SK-N-SH (cell line): Measurements from ENCODE around the gene PLA2G4B. TPM values are rescaled to one million over a fixed set of nuclear protein-coding genes. Genes with fewer than 3 reads are reported as not detected.

Source experiments
- CTCF ChIA-PET: fragments of 300-600, 350-600 bp; formaldehyde crosslinking; extraction: SDS; loops from one replicate; lab custom pipeline; 2021; lab: Yijun Ruan, JAX
- POLR2A ChIA-PET: fragments of 350-600 bp; sonication (Branson Sonifier 250); formaldehyde crosslinking; extraction: SDS; loops from one replicate; lab custom pipeline; 2020; ENCODE audit warnings: antibody characterized with exemption, inconsistent platforms; lab: Yijun Ruan, JAX
- DNase-seq: peaks from one replicate; pipeline ENCODE4 v3.0.0; 2012
- H2AFZ ChIP-seq: fragments of 200-600 bp; sonication (generic); 2 replicates; pipeline ENCODE4 v1.8.1; 2016; ENCODE audit warnings: antibody characterized with exemption, mild to moderate bottlenecking, low read depth
- H3F3A ChIP-seq: fragments of 200-600 bp; sonication (generic); replicated peaks from 2 replicates; pipeline ENCODE3; 2016; ENCODE audit warnings: antibody characterized with exemption, mild to moderate bottlenecking; ENCODE audit not compliant: insufficient read depth
- H3K27ac ChIP-seq, 2 experiments: fragments of 200-500 bp in 1 of 2; fragments of 200-600 bp in 1 of 2; sonication (Bioruptor generic) in 1 of 2; sonication (generic), shearing (Covaris generic) in 1 of 2; 2 replicates each; pipeline versions ENCODE4 v1.5.1 to v1.6.1; 2014 to 2016; ENCODE audit warnings: low read depth in 2 of 2, inconsistent platforms in 1 of 2, low read length in 1 of 2, mild to moderate bottlenecking in 1 of 2, mixed read lengths in 1 of 2
- H3K27me3 ChIP-seq: fragments of 200-600 bp; sonication (generic), shearing (Covaris generic); 2 replicates; pipeline ENCODE4 v1.6.1; 2016; ENCODE audit warnings: mixed run types; ENCODE audit not compliant: insufficient read depth
- H3K36me3 ChIP-seq, 2 experiments: fragments of 200-500 bp in 1 of 2; fragments of 200-600 bp in 1 of 2; sonication (Bioruptor generic) in 1 of 2; sonication (generic) in 1 of 2; replicated peaks in 1 of 2; 2 replicates each; pipeline versions ENCODE3 to v1.5.1; 2014 to 2016; ENCODE audit warnings: low read length in 1 of 2, mild to moderate bottlenecking in 1 of 2; ENCODE audit not compliant: insufficient read depth in 2 of 2, control insufficient read depth in 1 of 2
- H3K4me1 ChIP-seq, 2 experiments: fragments of 200-500 bp in 1 of 2; fragments of 200-600 bp in 1 of 2; sonication (Bioruptor generic) in 1 of 2; sonication (generic), shearing (Covaris generic) in 1 of 2; 2 replicates each; pipeline versions ENCODE4 v1.5.1 to v1.6.1; 2014 to 2016; ENCODE audit warnings: low read depth in 1 of 2, low read length in 1 of 2, mixed run types in 1 of 2; ENCODE audit not compliant: insufficient read depth in 2 of 2, control insufficient read depth in 1 of 2
- H3K4me2 ChIP-seq: fragments of 200-600 bp; sonication (generic), shearing (Covaris generic); 2 replicates; pipeline ENCODE4 v1.6.1; 2017; ENCODE audit warnings: mixed run types
- H3K4me3 ChIP-seq, 2 experiments: fragments of 200-500 bp in 1 of 2; fragments of 200-600 bp in 1 of 2; sonication (Bioruptor generic) in 1 of 2; sonication (generic), shearing (Covaris generic) in 1 of 2; 2 replicates each; pipeline versions ENCODE4 v1.5.1 to v1.8.1; 2014 to 2016; ENCODE audit warnings: low read depth in 2 of 2, inconsistent platforms in 1 of 2, low read length in 1 of 2, mild to moderate bottlenecking in 1 of 2, mixed read lengths in 1 of 2, moderate library complexity in 1 of 2
- H3K79me2 ChIP-seq: fragments of 200-600 bp; sonication (generic); 2 replicates; pipeline ENCODE4 v1.8.1; 2017; ENCODE audit warnings: mild to moderate bottlenecking; ENCODE audit not compliant: insufficient read depth
- H3K9ac ChIP-seq: fragments of 200-600 bp; sonication (generic); 2 replicates; pipeline ENCODE4 v1.6.1; 2017; ENCODE audit warnings: mixed run types
- H3K9me2 ChIP-seq: fragments of 200-600 bp; sonication (generic); 2 replicates; pipeline ENCODE4 v1.6.1; 2017; ENCODE audit warnings: mixed run types
- H3K9me3 ChIP-seq: fragments of 200-600 bp; sonication (generic); 2 replicates; pipeline ENCODE4 v1.6.1; 2017; ENCODE audit warnings: mixed run types, mild to moderate bottlenecking, moderate library complexity
- H4K20me1 ChIP-seq: fragments of 200-600 bp; sonication (generic); 2 replicates; pipeline ENCODE4 v1.6.1; 2017; ENCODE audit warnings: mild to moderate bottlenecking, mixed run types; ENCODE audit not compliant: insufficient read depth
- CHD2 ChIP-seq: fragments of 150-350 bp; IDR thresholded peaks from 2 replicates; pipeline ENCODE4 v1.6.1; 2018; ENCODE audit warnings: low read length; ENCODE audit not compliant: partially characterized antibody
- ELF1 ChIP-seq: IDR thresholded peaks from 2 replicates; pipeline ENCODE4 v1.4.0; 2012
- EZH2phosphoT487 ChIP-seq: fragments of 200-600 bp; sonication (generic); IDR thresholded peaks from 2 replicates; pipeline ENCODE4 v1.6.1; 2017; ENCODE audit warnings: low read depth, mixed run types, mild to moderate bottlenecking, antibody characterized with exemption, moderate library complexity, borderline replicate concordance
- FOSL2 ChIP-seq: IDR thresholded peaks from 2 replicates; pipeline ENCODE4 v1.4.0; 2012; ENCODE audit warnings: low read depth, mild to moderate bottlenecking, moderate library complexity, borderline replicate concordance
- FOXM1 ChIP-seq: IDR thresholded peaks from 2 replicates; pipeline ENCODE4 v1.4.0; 2012; ENCODE audit warnings: low read depth, mild to moderate bottlenecking
- GATA2 ChIP-seq: sonication (generic); formaldehyde crosslinking; IDR thresholded peaks from 2 replicates; pipeline ENCODE4 v1.5.0; 2020; ENCODE audit warnings: mild to moderate bottlenecking, missing genetic modification reagents
- MEF2A ChIP-seq: IDR thresholded peaks from 2 replicates; pipeline ENCODE4 v1.4.0; 2012; ENCODE audit warnings: low read depth, borderline replicate concordance
- NFIC ChIP-seq: IDR thresholded peaks from 2 replicates; pipeline ENCODE4 v1.4.0; 2012; ENCODE audit warnings: borderline replicate concordance
- RAD21 ChIP-seq: IDR thresholded peaks from 2 replicates; pipeline ENCODE4 v1.6.1; 2012; ENCODE audit warnings: mild to moderate bottlenecking, low read length
- RXRA ChIP-seq: IDR thresholded peaks from 2 replicates; pipeline ENCODE4 v1.4.0; 2012; ENCODE audit warnings: low read depth, mild to moderate bottlenecking, borderline replicate concordance
- SIN3A ChIP-seq: IDR thresholded peaks from 2 replicates; pipeline ENCODE4 v1.6.1; 2012; ENCODE audit warnings: low read depth, mild to moderate bottlenecking, low read length, moderate library complexity, borderline replicate concordance
- SMC3 ChIP-seq: IDR thresholded peaks from 2 replicates; pipeline ENCODE4 v1.6.1; 2012; ENCODE audit warnings: low read depth, low read length, improper control_type of control experiment
- TAF1 ChIP-seq: IDR thresholded peaks from 2 replicates; pipeline ENCODE4 v1.6.1; 2012; ENCODE audit warnings: low read depth, mild to moderate bottlenecking, low read length, moderate library complexity, borderline replicate concordance
- WGBS: methylation state at CpG from one replicate; pipeline ENCODE4 v1.1.6; 2017; ENCODE audit warnings: low lambda C conversion rate; 5-methylcytosine and 5-hydroxymethylcytosine counted together
- polyA plus RNA-seq, 3 experiments: library from polyadenylated mRNA; depleted of rRNA; stranded (reverse); fragments of >200 nt; gene quantifications; 2 replicates each; pipeline ENCODE4 v1.2.3, GENCODE V29; 2012
- TF ChIP-seq, protein P1 (sequence below): IDR thresholded peaks from 2 replicates; pipeline ENCODE4 v1.4.0; 2012; ENCODE audit warnings: low read depth
- TF ChIP-seq, protein P2 (sequence below): fragments of 150-350 bp; IDR thresholded peaks from 2 replicates; pipeline ENCODE4 v1.6.1; 2017; ENCODE audit warnings: antibody characterized with exemption, low read length, low read depth, borderline replicate concordance
- TF ChIP-seq, protein P3 (sequence below): fragments of 150-350 bp; IDR thresholded peaks from 2 replicates; pipeline ENCODE4 v1.6.1; 2016; ENCODE audit warnings: mild to moderate bottlenecking, low read depth, low read length
- TF ChIP-seq, protein P4 (sequence below): IDR thresholded peaks from 2 replicates; pipeline ENCODE4; 2012

PLA2G4B gene
- polyA plus RNA-seq, 1 of the 3 experiments (the other 2 are of a cell fraction), result 5.3 TPM

DNA sequence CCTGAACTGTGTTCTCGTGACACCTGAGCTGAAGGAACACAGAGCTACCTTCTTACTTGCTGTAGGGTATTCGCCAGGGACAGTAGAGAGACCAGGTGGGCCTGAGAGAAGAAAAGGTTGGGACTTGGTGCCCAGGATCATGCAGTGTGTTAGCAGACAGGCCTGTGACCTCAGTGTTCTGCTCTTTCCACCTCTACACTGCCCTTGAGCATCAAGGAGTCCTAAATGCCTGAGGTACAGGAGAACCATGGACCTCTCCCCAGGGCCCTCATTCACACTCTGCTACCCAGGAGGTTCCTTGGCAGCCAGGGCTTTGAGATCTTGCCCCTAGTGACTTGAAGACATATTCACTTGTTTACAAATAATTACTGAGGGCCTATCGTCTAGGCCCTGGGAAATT, 32.9 kb upstream of the PLA2G4B start:
- TF ChIP-seq, protein P1, sequence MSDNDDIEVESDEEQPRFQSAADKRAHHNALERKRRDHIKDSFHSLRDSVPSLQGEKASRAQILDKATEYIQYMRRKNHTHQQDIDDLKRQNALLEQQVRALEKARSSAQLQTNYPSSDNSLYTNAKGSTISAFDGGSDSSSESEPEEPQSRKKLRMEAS, result no peak
- TF ChIP-seq CHD2, result no peak
- no peak for TF ChIP-seq SIN3A
- TF ChIP-seq, protein P2, sequence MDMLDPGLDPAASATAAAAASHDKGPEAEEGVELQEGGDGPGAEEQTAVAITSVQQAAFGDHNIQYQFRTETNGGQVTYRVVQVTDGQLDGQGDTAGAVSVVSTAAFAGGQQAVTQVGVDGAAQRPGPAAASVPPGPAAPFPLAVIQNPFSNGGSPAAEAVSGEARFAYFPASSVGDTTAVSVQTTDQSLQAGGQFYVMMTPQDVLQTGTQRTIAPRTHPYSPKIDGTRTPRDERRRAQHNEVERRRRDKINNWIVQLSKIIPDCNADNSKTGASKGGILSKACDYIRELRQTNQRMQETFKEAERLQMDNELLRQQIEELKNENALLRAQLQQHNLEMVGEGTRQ, result no peak
- DNase-seq, result no peak
- Histone ChIP-seq H2AFZ (no peak overlapping the region), H3K4me2 (no peak overlapping the region), H3K36me3 (peaks cover 0 to 4% of the 10 kb centered on the region in 2 experiments), H3K4me3 (no peak overlapping the region), H3K27ac (no peak overlapping the region; a peak in 1 of 4 replicates), H3K79me2 (no peaks in the 10 kb centered on the region; the same call in 1 of the 2 replicates), H3K9ac (no peak overlapping the region), H4K20me1 (no peaks in the 10 kb centered on the region), H3F3A (peaks cover 11% of the 10 kb centered on the region), H3K9me3 (no peaks in the 10 kb centered on the region), H3K9me2 (no peaks in the 10 kb centered on the region), H3K4me1 (peaks cover 0 to 28% of the 10 kb centered on the region in 2 experiments; a peak in 2 of 4 replicates), H3K27me3 (no peaks in the 10 kb centered on the region)
- ChIA-PET POLR2A (no interaction called here), CTCF (interaction anchor here (0.6 to 5.1 kb wide), 5 partner anchors 12 to 248 kb away, joined by 3 to 34 read pairs (median 4); partner anchors contain the start of gene MAPKBP1)
- 93% methylated on average over 3 of the region's 3 CpGs for WGBS

DNA sequence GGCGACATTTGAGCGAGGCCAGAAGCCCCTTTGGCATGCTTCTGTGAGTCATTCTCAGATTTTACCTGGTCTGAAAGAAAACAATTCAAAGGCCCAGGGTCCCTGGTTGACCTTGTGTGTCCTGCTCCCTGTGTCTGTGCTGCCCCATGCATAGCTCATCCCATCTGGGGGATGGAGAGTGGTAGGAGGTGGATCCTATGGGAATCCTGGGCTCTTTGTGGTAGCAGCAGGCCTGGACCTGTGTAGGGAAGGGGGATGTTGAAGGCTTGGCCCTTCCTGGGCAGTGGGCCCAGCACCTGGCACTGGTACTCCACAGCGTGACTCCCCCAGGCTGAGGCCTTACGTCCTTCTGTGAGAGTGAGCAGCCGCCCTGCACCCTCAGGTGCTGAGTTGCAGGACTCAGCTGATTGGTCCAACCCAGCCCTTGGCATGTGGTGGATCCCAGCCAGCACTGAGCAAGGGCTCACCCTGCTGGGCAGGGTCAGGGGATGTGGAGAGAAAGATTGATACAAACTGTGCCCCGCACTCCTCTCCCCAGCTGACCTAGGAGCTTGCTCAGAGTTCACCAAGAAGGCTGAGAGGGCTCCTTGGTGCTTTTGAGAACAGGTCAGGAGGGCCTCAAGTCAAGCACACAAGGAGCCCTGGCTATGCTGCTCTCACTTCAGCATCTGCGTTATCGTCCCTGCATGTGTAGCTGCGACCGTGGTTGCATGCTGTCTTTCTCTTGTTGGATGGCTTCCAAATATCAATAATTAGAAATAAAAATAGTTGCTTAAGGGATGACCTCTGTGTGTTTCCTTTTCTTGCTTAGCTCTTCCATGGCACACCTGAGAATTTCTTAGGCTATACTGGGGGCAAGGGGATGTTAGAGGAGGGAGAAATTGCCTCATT, 32.1 kb upstream of the PLA2G4B start:
- ChIA-PET POLR2A (no interaction called here), CTCF (interaction anchor here (1.0 to 5.1 kb wide), 7 partner anchors 19 to 205 kb away, joined by 3 to 34 read pairs (median 5); partner anchors contain the start of gene MAPKBP1)
- TF ChIP-seq RXRA (no peak), ELF1 (no peak), NFIC (no peak), FOSL2 (no peak), SMC3 (0 out of 2 replicates have a peak, but pooled peaks have one; percentile 26), RAD21 (peak; percentile 20; the same call in 1 of the 2 replicates), EZH2phosphoT487 (no peak), TAF1 (no peak), GATA2 (no peak), FOXM1 (no peak), MEF2A (no peak)
- TF ChIP-seq, protein P3, sequence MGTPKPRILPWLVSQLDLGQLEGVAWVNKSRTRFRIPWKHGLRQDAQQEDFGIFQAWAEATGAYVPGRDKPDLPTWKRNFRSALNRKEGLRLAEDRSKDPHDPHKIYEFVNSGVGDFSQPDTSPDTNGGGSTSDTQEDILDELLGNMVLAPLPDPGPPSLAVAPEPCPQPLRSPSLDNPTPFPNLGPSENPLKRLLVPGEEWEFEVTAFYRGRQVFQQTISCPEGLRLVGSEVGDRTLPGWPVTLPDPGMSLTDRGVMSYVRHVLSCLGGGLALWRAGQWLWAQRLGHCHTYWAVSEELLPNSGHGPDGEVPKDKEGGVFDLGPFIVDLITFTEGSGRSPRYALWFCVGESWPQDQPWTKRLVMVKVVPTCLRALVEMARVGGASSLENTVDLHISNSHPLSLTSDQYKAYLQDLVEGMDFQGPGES, result no peak
- TF ChIP-seq, protein P4, sequence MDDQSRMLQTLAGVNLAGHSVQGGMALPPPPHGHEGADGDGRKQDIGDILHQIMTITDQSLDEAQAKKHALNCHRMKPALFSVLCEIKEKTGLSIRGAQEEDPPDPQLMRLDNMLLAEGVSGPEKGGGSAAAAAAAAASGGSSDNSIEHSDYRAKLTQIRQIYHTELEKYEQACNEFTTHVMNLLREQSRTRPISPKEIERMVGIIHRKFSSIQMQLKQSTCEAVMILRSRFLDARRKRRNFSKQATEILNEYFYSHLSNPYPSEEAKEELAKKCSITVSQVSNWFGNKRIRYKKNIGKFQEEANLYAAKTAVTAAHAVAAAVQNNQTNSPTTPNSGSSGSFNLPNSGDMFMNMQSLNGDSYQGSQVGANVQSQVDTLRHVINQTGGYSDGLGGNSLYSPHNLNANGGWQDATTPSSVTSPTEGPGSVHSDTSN, result no peak
- TF ChIP-seq, protein P1, result no peak
- Histone ChIP-seq H3K9ac (no peak overlapping the region), H3K27me3 (no peaks in the 10 kb centered on the region), H3K9me3 (no peaks in the 10 kb centered on the region), H3K4me2 (no peak overlapping the region), H2AFZ (no peak overlapping the region), H3K27ac (peak overlapping the region in 1 of 2 experiments; percentile 4; a peak in 1 of 4 replicates), H3K4me3 (no peak overlapping the region), H4K20me1 (no peaks in the 10 kb centered on the region), H3K9me2 (no peaks in the 10 kb centered on the region), H3F3A (peaks cover 11% of the 10 kb centered on the region), H3K79me2 (no peaks in the 10 kb centered on the region), H3K4me1 (peaks cover 0 to 28% of the 10 kb centered on the region in 2 experiments; a peak in 2 of 4 replicates), H3K36me3 (peaks cover 0 to 4% of the 10 kb centered on the region in 2 experiments)
- 97% methylated on average over 6 of the region's 10 CpGs for WGBS
- DNase-seq, result no peak
